Peyer's patch (tissue), 4 donors: ENCODE data around the gene AP3D1.

ENCODE experiments used
- POLR2A ChIP-seq, 2 donors: fragments of 450-650 bp; IDR thresholded peaks; one replicate each; pipeline ENCODE4 v1.5.1; 2017; ENCODE audit warnings: antibody characterized with exemption in 2 of 2, mild to moderate bottlenecking in 2 of 2, moderate library complexity in 2 of 2
- TF ChIP-seq, protein P1 (sequence below), 6 experiments: fragments of 450-650 bp in 4 of 6; fragments of 200-600 bp in 2 of 6; sonication (generic) in 1 of 6; IDR thresholded peaks; one replicate each; pipeline ENCODE4 v1.5.1; 2017 to 2019; ENCODE audit warnings: antibody characterized with exemption in 6 of 6, mild to moderate bottlenecking in 3 of 6, moderate library complexity in 1 of 6

GRCh38 chr19:2145831-2146241, 5.5 kb downstream of the AP3D1 start:
- TF ChIP-seq, protein P1, sequence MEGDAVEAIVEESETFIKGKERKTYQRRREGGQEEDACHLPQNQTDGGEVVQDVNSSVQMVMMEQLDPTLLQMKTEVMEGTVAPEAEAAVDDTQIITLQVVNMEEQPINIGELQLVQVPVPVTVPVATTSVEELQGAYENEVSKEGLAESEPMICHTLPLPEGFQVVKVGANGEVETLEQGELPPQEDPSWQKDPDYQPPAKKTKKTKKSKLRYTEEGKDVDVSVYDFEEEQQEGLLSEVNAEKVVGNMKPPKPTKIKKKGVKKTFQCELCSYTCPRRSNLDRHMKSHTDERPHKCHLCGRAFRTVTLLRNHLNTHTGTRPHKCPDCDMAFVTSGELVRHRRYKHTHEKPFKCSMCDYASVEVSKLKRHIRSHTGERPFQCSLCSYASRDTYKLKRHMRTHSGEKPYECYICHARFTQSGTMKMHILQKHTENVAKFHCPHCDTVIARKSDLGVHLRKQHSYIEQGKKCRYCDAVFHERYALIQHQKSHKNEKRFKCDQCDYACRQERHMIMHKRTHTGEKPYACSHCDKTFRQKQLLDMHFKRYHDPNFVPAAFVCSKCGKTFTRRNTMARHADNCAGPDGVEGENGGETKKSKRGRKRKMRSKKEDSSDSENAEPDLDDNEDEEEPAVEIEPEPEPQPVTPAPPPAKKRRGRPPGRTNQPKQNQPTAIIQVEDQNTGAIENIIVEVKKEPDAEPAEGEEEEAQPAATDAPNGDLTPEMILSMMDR (IDR thresholded peaks at IDR 0.05), result no peak
- no peak for TF ChIP-seq POLR2A (IDR thresholded peaks at IDR 0.05)
